GM19463 (cell line): Measurements from ENCODE around the gene FITM1.

ENCODE experiments used
- ATAC-seq: cut with Tn5 transposase; IDR thresholded peaks from one replicate; pipeline ENCODE4 v1.9.1; 2021; ENCODE audit warnings: mild to moderate bottlenecking, moderate library complexity; ENCODE audit not compliant: unreplicated experiment

FITM1 gene

DNA sequence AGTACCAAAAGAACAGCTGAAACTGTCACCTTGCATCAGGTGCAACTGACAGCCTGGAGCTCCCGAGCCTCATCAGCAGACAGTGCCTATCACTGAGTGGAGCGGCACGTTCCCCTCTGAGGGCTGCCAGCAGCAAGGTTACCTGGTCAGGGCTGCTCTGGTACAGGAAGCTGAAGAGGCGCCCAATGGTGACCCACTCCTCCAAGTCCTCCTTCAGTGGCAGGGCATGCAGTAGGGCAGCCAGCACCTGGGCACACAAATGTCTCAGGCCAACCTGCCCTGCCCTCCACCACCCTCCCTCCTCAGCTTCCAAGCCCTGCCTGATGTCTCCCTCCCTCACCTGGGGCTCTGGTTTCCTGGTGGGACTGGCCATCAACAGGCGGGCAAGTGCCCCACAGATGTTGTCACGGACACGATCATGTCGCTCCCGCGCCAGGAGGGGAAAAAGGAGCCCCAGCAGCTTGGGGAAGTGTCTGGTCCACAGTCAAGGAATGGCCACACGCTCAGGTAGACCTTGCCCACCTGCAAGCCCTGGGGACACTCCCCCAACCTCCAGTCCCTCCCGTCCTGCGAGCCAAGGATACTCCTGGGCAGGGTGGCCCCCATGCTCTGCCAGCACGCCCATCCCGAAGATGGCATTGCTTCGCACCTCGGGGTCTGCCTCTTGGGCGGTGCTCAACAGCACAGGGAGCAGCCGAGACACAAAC lies 51.1 kb downstream of the FITM1 start:
- ATAC-seq = no peak
